Neural progenitor cell (in vitro differentiated cells): ENCODE measurements around the gene PLAC1.

Source experiments
- EZH2phosphoT487 ChIP-seq: fragments of 200-600 bp; sonication (generic); IDR thresholded peaks from 2 replicates; pipeline ENCODE4 v1.6.1; 2017; ENCODE audit warnings: antibody characterized with exemption
- TF ChIP-seq, protein P1 (sequence below): fragments of 200-600 bp; sonication (generic); IDR thresholded peaks from 2 replicates; pipeline ENCODE4 v1.5.1; 2017; ENCODE audit warnings: antibody characterized with exemption, mild to moderate bottlenecking

DNA sequence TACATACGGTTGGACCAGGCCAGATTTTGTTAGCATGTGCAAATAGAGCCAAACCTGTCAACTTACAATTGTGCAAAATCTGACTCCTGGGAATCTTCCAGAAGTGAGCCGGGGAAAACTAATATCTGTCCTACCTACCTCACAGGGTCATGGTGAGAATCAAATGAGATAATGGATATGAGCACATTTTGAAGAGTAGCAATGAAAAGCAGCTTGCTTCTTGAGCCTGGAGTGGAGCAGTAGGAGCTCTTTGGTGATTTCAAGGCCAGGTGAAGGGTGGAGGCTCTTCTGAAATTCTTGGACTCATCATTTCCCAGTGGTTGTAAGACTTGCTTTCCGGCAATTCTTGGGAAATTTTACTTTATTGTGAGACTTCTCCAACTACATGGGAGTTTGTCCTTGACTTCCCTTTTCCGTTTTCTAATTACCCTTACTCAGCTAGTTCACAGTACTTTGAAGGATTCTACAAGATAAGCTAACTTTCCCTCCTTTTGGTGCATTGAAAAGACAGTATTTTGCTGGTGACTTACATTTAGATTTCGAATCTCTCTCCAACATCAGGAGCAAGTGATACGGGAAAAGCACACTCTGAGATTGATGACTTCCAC, 12.2 kb downstream of the PLAC1 start:
- TF ChIP-seq EZH2phosphoT487 = no peak
- TF ChIP-seq, protein P1, sequence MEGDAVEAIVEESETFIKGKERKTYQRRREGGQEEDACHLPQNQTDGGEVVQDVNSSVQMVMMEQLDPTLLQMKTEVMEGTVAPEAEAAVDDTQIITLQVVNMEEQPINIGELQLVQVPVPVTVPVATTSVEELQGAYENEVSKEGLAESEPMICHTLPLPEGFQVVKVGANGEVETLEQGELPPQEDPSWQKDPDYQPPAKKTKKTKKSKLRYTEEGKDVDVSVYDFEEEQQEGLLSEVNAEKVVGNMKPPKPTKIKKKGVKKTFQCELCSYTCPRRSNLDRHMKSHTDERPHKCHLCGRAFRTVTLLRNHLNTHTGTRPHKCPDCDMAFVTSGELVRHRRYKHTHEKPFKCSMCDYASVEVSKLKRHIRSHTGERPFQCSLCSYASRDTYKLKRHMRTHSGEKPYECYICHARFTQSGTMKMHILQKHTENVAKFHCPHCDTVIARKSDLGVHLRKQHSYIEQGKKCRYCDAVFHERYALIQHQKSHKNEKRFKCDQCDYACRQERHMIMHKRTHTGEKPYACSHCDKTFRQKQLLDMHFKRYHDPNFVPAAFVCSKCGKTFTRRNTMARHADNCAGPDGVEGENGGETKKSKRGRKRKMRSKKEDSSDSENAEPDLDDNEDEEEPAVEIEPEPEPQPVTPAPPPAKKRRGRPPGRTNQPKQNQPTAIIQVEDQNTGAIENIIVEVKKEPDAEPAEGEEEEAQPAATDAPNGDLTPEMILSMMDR = no peak
